ENCODE results near the gene TPSD1.
"Not testable (repeated sequence)": the region's sequence is repeated elsewhere in the genome, so short reads cannot be mapped to it uniquely, and the experiment has no call there.

Gene TPSD1

DNA sequence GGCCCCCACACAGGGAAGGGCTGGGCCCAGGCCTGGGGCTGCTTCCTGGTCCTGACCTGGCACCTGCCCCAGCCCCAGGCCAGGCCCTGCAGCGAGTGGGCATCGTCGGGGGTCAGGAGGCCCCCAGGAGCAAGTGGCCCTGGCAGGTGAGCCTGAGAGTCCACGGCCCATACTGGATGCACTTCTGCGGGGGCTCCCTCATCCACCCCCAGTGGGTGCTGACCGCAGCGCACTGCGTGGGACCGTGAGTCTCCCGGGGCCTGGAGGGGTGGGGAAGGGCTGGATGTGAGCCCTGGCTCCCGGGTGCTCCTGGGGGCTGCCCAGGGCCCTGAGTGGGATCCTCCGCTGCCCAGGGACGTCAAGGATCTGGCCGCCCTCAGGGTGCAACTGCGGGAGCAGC, 14.8 kb upstream of the TPSD1 start:
- DNase-seq (ENCODE audit: low read depth, low spot score): not testable (repeated sequence)

GRCh38 chr16:1243363-1243762, 12.5 kb upstream of the TPSD1 start:
- DNase-seq (ENCODE audit: low read depth, low spot score): not testable (repeated sequence)

- DNase-seq (ENCODE audit: low read depth, low spot score): not testable (repeated sequence)
These were observed 11.7 kb upstream of the TPSD1 start for GRCh38 chr16:1243907-1244850.

DNA sequence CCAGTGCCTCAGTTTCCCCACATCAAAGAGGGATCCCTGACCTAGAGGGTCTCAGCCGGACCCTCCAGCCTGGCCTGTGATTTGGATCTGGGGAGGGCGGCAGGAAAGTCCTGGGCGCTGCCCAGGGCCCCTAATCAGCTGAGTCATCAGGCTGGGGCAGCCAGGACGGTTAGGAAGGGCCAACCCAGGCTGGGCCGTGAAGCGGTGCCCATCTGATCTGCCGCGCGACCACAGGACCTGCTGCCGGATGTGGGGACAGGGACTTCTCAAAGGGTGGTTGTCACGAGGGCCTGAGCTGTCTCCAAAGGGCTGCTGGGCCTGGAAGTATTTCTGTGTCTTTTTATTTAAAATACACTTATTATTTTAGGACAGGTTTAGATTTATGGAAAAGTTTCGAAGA, 11.0 kb upstream of the TPSD1 start:
- DNase-seq (ENCODE audit: low read depth, low spot score): no peak

- DNase-seq (ENCODE audit: low read depth, low spot score): no peak
These were observed 10.3 kb upstream of the TPSD1 start for GRCh38 chr16:1245452-1246020.

DNA sequence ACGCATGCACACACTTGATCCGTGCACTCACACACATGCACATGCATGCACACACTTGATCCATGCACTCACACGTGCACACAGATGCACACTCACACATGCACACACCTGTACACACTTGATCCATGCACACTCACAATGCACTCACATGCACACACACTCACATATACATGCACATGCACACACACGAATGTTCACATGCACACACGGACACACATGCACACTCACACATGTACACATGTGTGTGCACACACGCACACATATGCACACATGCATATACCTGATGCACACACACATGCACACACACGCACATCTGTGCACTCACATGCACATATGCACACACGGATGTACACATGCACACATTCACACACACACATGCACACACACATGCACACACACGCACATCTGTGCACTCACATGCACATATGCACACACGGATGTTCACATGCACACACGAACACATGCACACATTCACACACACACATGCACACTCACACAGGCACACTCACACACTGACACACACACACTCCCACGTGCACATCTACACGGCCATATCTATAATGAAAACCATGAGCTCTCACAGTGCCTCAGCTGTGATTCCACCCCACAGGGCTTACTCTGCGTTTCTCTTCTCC, 7.8 kb upstream of the TPSD1 start:
- DNase-seq (ENCODE audit: low read depth, low spot score): not testable (repeated sequence)

DNA sequence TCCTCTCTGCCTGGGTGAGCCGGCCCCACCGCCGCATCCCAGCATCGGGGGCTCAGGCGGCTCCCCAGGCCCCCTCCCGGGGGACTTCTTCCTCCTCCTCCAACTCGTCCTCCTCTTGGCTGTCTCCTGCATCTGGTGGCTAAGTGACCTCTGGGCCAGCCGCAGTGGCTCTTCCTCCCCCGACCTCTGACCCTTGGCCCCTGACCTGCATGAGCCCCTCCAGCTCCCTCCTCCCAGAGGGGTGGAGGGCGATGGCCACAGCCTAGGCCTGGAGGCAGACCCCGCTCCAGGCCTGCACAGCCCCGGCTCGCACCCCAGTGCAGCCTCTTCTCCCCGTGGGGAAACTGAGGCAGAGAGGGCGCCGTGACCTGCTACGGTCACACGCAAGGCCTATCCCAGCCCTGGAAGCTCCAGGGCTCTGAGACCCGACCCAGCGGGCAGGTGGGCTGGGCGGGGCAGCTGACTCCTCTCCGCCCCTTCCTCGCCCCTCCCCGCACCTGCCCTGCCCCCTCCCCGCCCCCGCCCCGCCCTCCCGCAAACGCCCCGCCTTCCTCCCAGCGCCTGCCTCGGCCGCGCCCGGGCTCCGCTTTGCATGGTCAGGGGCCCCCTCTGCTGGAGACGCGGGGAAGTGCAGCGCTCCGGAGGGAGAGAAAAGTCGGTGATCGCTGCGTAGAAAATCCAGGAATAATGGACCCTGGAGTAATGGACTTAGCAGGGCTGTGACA, 6.7 kb upstream of the TPSD1 start:
- DNase-seq (ENCODE audit: low read depth, low spot score): not testable (repeated sequence)

DNA sequence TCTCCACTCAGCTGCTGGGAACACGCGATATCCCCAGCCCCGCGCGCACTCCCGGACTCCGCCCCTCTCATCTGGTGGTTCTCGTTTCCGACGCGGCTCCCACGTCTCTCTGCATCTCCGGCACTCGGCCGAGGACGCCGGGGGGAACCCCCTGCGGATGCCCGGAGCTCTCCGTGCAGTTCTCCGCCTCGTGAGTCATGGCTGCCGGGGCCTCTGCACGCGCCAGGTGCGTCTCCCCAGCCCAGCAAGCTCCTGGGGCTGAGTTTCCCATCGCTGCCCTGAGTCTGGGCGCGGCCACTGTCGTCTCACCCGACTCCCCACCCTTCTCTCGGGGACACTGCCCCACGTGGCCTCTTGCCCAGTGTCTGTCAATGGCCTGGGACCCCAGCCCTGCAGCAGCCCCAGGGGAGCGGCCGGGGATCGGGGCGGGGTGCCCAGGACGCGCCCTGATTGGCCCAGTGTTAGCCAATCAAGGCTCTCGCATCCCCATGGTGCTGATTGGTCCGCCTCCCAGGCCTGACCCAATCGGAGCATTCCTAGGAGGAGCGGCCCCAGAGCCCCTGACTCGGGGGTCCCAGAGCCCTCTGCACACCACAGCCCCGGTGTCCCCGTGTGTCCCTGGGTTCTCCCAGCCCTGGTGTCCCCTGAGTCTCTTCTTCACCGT, 2.0 kb upstream of the TPSD1 start:
- not testable (repeated sequence) for DNase-seq (ENCODE audit: low read depth, low spot score)

- DNase-seq (ENCODE audit: low read depth, low spot score): not testable (repeated sequence)
These were observed 1.0 kb upstream of the TPSD1 start for GRCh38 chr16:1254821-1255220.

DNA sequence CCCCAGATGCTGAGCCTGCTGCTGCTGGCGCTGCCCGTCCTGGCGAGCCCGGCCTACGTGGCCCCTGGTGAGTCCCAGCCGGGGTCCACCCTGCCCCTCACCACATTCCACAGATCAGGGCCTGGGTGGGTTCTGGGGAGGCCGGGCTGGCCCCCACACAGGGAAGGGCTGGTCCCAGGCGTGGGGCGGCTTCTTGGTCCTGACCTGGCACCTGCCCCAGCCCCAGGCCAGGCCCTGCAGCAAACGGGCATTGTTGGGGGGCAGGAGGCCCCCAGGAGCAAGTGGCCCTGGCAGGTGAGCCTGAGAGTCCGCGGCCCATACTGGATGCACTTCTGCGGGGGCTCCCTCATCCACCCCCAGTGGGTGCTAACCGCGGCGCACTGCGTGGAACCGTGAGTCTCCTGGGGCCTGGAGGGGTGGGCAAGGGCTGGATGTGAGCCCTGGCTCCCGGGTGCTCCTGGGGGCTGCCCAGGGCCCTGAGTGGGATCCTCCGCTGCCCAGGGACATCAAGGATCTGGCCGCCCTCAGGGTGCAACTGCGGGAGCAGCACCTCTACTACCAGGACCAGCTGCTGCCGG, 516 bp downstream of the TPSD1 start:
- DNase-seq (ENCODE audit: low read depth, low spot score): not testable (repeated sequence)

DNA sequence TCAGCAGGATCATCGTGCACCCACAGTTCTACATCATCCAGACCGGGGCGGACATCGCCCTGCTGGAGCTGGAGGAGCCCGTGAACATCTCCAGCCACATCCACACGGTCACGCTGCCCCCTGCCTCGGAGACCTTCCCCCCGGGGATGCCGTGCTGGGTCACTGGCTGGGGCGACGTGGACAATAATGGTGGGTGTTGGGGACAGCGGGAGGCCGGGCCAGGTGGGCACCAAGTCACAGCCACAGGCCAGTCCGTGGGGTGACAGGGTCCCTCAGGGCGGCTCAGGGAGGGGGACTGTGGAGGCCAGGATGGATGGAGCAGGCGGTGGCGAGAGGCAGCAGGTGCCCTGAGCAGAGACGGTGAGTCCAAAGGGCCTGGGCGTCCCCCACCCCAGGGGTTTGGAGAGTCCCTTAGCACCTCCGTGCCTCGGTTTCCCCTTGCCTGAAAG, 1.0 kb downstream of the TPSD1 start:
- no peak for DNase-seq (ENCODE audit: low read depth, low spot score)

- no peak for DNase-seq (ENCODE audit: low read depth, low spot score)
These were observed 1.8 kb downstream of the TPSD1 start for GRCh38 chr16:1257561-1258224.

GRCh38 chr16:1258225-1258600, 2.3 kb downstream of the TPSD1 start:
- DNase-seq (ENCODE audit: low read depth, low spot score): no peak

DNA sequence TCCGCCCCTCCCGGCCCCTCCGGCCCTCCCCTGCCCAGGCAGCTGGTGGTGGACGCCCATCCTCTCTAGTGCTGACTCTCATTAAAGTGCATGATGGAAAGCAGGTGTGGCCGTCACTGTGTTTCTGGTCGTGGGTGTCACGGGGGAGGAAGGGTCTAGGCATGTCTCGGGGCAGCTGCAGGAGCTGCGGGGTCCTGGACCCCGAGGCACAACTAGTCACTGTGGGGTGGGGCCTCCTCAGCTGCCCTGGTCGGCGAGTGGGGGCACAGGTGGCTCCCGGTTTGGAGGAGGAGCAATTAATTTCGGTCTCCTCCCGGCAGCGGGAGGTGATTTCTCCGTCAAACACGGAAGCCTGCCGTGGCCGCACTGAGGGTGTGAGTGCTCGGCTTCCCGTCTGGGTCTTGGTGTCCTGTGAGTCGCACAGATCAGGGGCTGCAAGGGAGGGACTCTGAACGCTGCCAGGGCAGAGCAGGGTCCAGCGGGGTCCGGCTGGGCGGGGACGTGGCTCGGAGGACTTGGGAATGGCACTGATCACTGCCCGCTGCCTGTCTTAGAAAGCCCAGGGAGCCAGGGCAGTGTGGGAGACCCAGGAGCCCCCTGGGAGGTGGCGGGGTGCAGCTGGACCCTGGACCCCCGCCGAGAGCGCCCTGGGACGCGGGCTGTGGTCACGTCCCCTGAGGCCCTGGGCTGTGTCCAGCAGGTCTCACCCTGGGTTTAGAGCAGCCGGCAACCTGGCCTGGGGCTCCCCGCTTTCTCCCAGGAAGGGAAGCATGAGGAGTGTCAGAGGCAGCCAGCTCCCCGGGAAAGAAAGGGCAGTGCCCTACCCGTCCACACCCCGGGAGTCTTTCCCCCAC, 3.3 kb downstream of the TPSD1 start:
- no peak for DNase-seq (ENCODE audit: low read depth, low spot score)

GRCh38 chr16:1259760-1260068, 3.8 kb downstream of the TPSD1 start:
- no peak for DNase-seq (ENCODE audit: low read depth, low spot score)

GRCh38 chr16:1260101-1260680, 4.3 kb downstream of the TPSD1 start:
- DNase-seq (ENCODE audit: low read depth, low spot score): no peak

GRCh38 chr16:1261131-1261892, 5.4 kb downstream of the TPSD1 start:
- no peak for DNase-seq (ENCODE audit: low read depth, low spot score)

GRCh38 chr16:1262210-1262845, 6.5 kb downstream of the TPSD1 start:
- DNase-seq (ENCODE audit: low read depth, low spot score): no peak

Data from astrocyte of the hippocampus (primary cell).